GM18526 (cell line): ENCODE results near the gene BNIPL.

Experiments used
- POLR2A ChIP-seq: IDR thresholded peaks from 3 replicates; pipeline ENCODE4 v1.6.1; 2011; ENCODE audit not compliant: insufficient read length; ENCODE audit errors: extremely low read depth

BNIPL gene

GRCh38 chr1:151036356-151036755 lies at the start of gene BNIPL:
BNIPL (plus strand) TSS chr1:151036586; CDS start chr1:151036726, 140 bp downstream.
- TF ChIP-seq POLR2A: no peak

- TF ChIP-seq POLR2A: no peak
Observed at GRCh38 chr1:150987924-150988323, 48.5 kb upstream of the BNIPL start.

- TF ChIP-seq POLR2A: no peak
Observed at GRCh38 chr1:150992626-150993025, 43.8 kb upstream of the BNIPL start.

GRCh38 chr1:150994248-150994647 lies 42.1 kb upstream of the BNIPL start:
- TF ChIP-seq POLR2A: no peak

GRCh38 chr1:150995460-150995859 lies 40.9 kb upstream of the BNIPL start:
- TF ChIP-seq POLR2A: no peak

- no peak for TF ChIP-seq POLR2A
Observed at GRCh38 chr1:150995896-150996295, 40.5 kb upstream of the BNIPL start.

GRCh38 chr1:150997126-150997872 lies 39.1 kb upstream of the BNIPL start:
- TF ChIP-seq POLR2A: no peak

- no peak for TF ChIP-seq POLR2A
Observed at GRCh38 chr1:150997949-150998348, 38.4 kb upstream of the BNIPL start.

GRCh38 chr1:150999051-150999674 lies 37.2 kb upstream of the BNIPL start:
- no peak for TF ChIP-seq POLR2A

- no peak for TF ChIP-seq POLR2A
Observed at GRCh38 chr1:150999926-151000325, 36.5 kb upstream of the BNIPL start.

- TF ChIP-seq POLR2A: no peak
Observed at GRCh38 chr1:151000408-151000807, 36.0 kb upstream of the BNIPL start.

GRCh38 chr1:151001602-151002001 lies 34.8 kb upstream of the BNIPL start:
- TF ChIP-seq POLR2A: no peak

- TF ChIP-seq POLR2A: no peak
Observed at GRCh38 chr1:151002051-151002450, 34.3 kb upstream of the BNIPL start.

- TF ChIP-seq POLR2A: no peak
Observed at GRCh38 chr1:151002611-151003010, 33.8 kb upstream of the BNIPL start.

GRCh38 chr1:151003180-151003579 lies 33.2 kb upstream of the BNIPL start:
- no peak for TF ChIP-seq POLR2A

- TF ChIP-seq POLR2A: no peak
Observed at GRCh38 chr1:151005729-151006319, 30.6 kb upstream of the BNIPL start.
